Ramos (cell line): Measurements from ENCODE around the gene KCNH1.

Experiments used
- in situ Hi-C: fragments of 300-500 bp; cut with MboI; formaldehyde crosslinking; loops from one replicate; pipeline ENCODE4 v1.14.3; 2022; ENCODE audit warnings: low sequenced_read_pairs; ENCODE audit not compliant: unreplicated experiment

The KCNH1 gene

DNA sequence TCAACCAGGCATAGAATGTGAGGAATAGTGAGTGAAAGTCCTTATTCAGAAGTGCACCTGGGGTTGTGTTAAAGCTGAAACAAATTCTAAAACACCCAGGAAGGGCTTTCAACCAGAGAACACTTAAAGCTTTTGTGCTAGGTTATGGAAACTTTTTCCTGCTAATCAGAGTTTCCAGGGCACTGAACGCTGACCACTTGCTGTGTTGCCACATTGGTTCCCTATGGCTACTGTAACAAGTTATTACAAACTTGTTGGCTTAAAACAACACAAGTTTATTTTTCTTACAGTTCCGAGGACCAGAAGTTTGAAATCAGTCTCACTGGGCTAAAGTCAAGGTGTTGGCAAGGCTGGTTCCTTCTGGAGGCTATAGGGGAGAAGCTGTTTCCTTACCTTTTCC is 504.7 kb downstream of the KCNH1 start:
- in situ Hi-C loops: no loop called here

DNA sequence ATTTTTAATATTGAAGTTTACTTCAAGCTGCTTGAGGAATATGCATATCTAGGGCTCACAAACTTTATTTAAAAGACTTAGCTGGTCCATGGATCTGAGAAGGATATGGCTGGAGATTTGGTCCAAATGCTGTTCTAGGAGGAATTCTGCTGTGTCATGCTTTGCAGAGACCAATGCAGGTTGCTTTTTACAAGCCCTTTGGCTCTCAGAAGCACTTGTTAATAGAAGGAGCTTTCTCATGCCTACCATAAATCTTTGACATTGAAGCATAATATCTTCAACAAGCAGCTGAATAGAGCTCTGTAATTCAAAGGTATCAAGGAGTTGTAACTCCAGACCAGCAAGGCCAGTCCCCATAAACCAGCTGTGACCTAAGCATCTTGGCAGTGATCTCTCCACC is 506.2 kb downstream of the KCNH1 start:
- in situ Hi-C loops: no loop called here
